BLaER1 (cell line): ENCODE results near the gene MCTP2.

Source experiments
- H3K27ac ChIP-seq: shearing (Covaris generic); formaldehyde crosslinking; 2 replicates; pipeline ENCODE4 v1.8.1; 2022
- H3K27me3 ChIP-seq: shearing (Covaris generic); formaldehyde crosslinking; 2 replicates; pipeline ENCODE4 v1.8.1; 2022
- H3K36me3 ChIP-seq: shearing (Covaris generic); formaldehyde crosslinking; 2 replicates; pipeline ENCODE4 v1.8.1; 2022
- H3K4me1 ChIP-seq: shearing (Covaris generic); formaldehyde crosslinking; 2 replicates; pipeline ENCODE4 v1.8.1; 2022
- H3K4me2 ChIP-seq: shearing (Covaris generic); formaldehyde crosslinking; 2 replicates; pipeline ENCODE4 v1.8.1; 2022
- H3K4me3 ChIP-seq: shearing (Covaris generic); formaldehyde crosslinking; 2 replicates; pipeline ENCODE4 v1.8.1; 2022
- H3K9ac ChIP-seq: shearing (Covaris generic); formaldehyde crosslinking; 2 replicates; pipeline ENCODE4 v1.8.1; 2022
- H3K9me3 ChIP-seq: shearing (Covaris generic); formaldehyde crosslinking; 2 replicates; pipeline ENCODE4 v1.8.1; 2022
- H4K20me1 ChIP-seq: shearing (Covaris generic); formaldehyde crosslinking; 2 replicates; pipeline ENCODE4 v1.8.1; 2022
- Cebpa-rat ChIP-seq: shearing (Covaris generic); IDR thresholded peaks from 2 replicates; pipeline ENCODE4 v1.8.1; 2022

Gene MCTP2

DNA sequence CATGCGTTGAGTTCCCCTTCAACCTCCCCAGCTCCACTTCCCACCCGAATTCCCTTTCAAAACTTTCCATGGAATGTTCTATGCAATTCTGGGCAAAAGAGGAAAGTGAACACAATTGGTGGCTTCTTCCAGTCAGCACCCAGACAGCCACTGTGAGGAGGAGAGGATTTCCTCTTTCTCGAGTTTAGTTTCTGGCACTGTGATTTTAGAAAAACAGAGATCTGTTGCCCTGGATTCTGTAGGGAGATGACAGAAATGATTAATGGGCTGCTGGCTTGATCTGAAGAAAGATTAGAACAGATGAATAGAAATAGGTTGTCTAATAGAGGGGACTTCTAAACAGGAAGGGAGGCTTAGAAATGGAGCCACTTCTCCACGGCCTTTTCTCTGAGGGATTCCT, 172.0 kb downstream of the MCTP2 start:
- no peaks in the 10 kb centered on the region for H3K4me1 ChIP-seq
- no peak for TF ChIP-seq Cebpa-rat
- no peak overlapping the region for H3K4me3 ChIP-seq
- H3K4me2 ChIP-seq = no peak overlapping the region
- H3K27me3 ChIP-seq = no peaks in the 10 kb centered on the region
- no peaks in the 10 kb centered on the region for H4K20me1 ChIP-seq
- no peak overlapping the region for H3K27ac ChIP-seq
- no peaks in the 10 kb centered on the region for H3K9me3 ChIP-seq
- peaks cover 6% of the 10 kb centered on the region; the same call in 1 of the 2 replicates for H3K36me3 ChIP-seq
- H3K9ac ChIP-seq = no peak overlapping the region

- Histone ChIP-seq H4K20me1 (no peaks in the 10 kb centered on the region), H3K4me2 (no peak overlapping the region), H3K4me3 (no peak overlapping the region), H3K9me3 (no peaks in the 10 kb centered on the region), H3K4me1 (no peaks in the 10 kb centered on the region), H3K27ac (no peak overlapping the region), H3K36me3 (peaks cover 6% of the 10 kb centered on the region; the same call in 1 of the 2 replicates), H3K9ac (no peak overlapping the region), H3K27me3 (no peaks in the 10 kb centered on the region)
- TF ChIP-seq Cebpa-rat = no peak
Measured at GRCh38 chr15:94404733-94405283, 173.4 kb downstream of the MCTP2 start.

DNA sequence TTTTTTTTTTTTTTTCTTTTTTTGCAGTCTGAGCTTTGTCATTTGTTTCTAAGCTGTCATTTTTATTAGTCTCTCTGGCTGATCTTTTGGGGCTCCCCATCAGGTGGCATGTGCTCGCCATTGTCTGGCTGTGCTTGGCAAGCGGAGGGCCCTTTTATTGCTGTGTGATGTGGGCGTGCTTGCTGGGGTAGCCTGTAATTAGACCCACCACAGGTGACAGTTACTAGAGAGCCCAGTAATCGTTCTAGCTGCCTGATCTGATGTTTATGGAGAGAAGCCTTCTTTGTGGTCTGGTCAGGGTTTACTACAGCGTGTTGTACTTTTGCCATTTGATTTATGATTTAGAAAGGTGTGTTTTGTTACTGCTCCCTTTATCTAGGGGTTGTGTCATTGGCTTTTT, 179.9 kb downstream of the MCTP2 start:
- Histone ChIP-seq H4K20me1 (no peaks in the 10 kb centered on the region), H3K36me3 (no peaks in the 10 kb centered on the region), H3K4me2 (no peak overlapping the region), H3K9ac (no peak overlapping the region), H3K4me3 (no peak overlapping the region), H3K27ac (no peak overlapping the region), H3K4me1 (no peaks in the 10 kb centered on the region), H3K9me3 (no peaks in the 10 kb centered on the region), H3K27me3 (no peaks in the 10 kb centered on the region)
- TF ChIP-seq Cebpa-rat = no peak

GRCh38 chr15:94411846-94412245, 180.5 kb downstream of the MCTP2 start:
- H3K27me3 ChIP-seq = no peaks in the 10 kb centered on the region
- H3K4me3 ChIP-seq = no peak overlapping the region
- H3K4me1 ChIP-seq = no peaks in the 10 kb centered on the region
- no peak overlapping the region for H3K9ac ChIP-seq
- no peaks in the 10 kb centered on the region for H3K9me3 ChIP-seq
- TF ChIP-seq Cebpa-rat = no peak
- H3K36me3 ChIP-seq = no peaks in the 10 kb centered on the region
- no peak overlapping the region for H3K4me2 ChIP-seq
- no peaks in the 10 kb centered on the region for H4K20me1 ChIP-seq
- H3K27ac ChIP-seq = no peak overlapping the region

- Histone ChIP-seq H3K4me2 (no peak overlapping the region), H4K20me1 (no peaks in the 10 kb centered on the region), H3K27me3 (no peaks in the 10 kb centered on the region)
Measured at GRCh38 chr15:94412979-94413746, 181.8 kb downstream of the MCTP2 start.

DNA sequence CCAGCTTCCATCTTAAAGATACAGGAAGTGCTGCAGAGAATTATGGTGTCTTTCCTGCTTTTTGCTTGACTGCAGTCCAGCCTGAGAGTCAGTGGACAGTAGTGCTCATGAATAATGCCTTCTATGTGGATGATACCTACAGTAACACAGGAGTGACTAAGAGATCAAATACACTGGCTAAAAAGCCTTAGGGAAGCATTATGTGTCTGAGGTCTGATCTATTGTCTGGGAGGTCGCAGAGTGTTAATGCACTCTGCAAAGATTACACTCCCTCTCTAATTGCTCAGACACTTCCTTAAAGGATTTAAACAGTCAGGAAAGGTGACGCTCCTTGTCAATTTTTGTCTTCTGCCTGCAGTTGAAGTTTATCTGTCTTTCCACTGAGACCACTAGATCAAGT, 183.6 kb downstream of the MCTP2 start:
- no peaks in the 10 kb centered on the region for H3K4me1 ChIP-seq
- no peaks in the 10 kb centered on the region for H3K27me3 ChIP-seq
- no peak overlapping the region for H3K27ac ChIP-seq
- H4K20me1 ChIP-seq = no peaks in the 10 kb centered on the region
- H3K4me3 ChIP-seq = no peak overlapping the region
- H3K9me3 ChIP-seq = peaks cover 3% of the 10 kb centered on the region
- H3K4me2 ChIP-seq = no peak overlapping the region
- no peak overlapping the region for H3K9ac ChIP-seq
- no peak for TF ChIP-seq Cebpa-rat
- no peaks in the 10 kb centered on the region for H3K36me3 ChIP-seq

More at GRCh38 chr15:94412979-94413746, 181.8 kb downstream of the MCTP2 start:
- Histone ChIP-seq H3K4me1 (no peaks in the 10 kb centered on the region), H3K27ac (no peak overlapping the region), H3K4me3 (no peak overlapping the region), H3K9ac (no peak overlapping the region), H3K9me3 (no peaks in the 10 kb centered on the region), H3K36me3 (no peaks in the 10 kb centered on the region)
- TF ChIP-seq Cebpa-rat = no peak

DNA sequence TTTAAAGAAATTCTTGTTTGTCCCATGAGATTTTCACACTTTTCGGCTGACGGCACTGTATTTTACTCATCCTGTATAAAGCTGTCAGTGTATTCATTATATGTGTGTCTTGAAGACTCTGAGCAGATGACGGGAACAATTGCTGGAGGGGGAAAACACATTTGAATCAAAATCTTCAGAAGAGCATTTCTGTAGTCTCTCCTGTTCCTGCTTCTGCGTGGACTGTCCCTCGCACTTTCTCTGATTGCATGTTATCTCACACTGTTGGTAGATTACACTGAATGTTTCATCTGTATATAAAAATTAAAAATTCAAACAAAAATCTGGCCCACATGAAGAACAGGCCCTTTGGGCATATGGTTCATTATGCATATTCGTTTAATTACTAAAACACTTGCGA, 184.9 kb downstream of the MCTP2 start:
- Histone ChIP-seq H4K20me1 (no peaks in the 10 kb centered on the region), H3K27me3 (no peaks in the 10 kb centered on the region), H3K9me3 (peaks cover 6% of the 10 kb centered on the region), H3K4me2 (no peak overlapping the region), H3K9ac (no peak overlapping the region), H3K27ac (no peak overlapping the region), H3K36me3 (no peaks in the 10 kb centered on the region), H3K4me3 (no peak overlapping the region), H3K4me1 (no peaks in the 10 kb centered on the region)
- TF ChIP-seq Cebpa-rat = no peak

DNA sequence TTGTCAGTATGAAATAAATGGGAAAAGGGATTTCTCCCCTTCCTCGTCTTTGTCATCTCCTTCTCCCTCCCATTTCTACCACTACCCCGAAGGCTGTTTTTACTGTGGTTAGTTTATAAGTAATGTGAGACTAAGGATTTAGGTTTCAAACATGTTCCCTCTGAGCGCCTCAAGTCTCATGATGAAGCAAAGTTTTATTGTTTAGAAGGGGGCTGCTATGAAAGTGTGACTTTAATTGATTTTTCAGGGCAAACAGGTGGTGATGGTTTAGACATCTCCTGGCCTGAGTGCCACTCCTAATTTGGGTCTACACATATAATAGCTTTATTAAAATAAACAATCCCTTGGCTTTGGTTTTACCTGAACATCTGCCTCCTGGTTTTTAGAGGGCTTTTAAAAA, 185.5 kb downstream of the MCTP2 start:
- Histone ChIP-seq H3K9me3 (peaks cover 6% of the 10 kb centered on the region), H4K20me1 (no peaks in the 10 kb centered on the region), H3K4me1 (no peaks in the 10 kb centered on the region), H3K4me2 (no peak overlapping the region), H3K27me3 (no peaks in the 10 kb centered on the region), H3K9ac (no peak overlapping the region), H3K27ac (no peak overlapping the region), H3K36me3 (no peaks in the 10 kb centered on the region), H3K4me3 (no peak overlapping the region)
- TF ChIP-seq Cebpa-rat = no peak

DNA sequence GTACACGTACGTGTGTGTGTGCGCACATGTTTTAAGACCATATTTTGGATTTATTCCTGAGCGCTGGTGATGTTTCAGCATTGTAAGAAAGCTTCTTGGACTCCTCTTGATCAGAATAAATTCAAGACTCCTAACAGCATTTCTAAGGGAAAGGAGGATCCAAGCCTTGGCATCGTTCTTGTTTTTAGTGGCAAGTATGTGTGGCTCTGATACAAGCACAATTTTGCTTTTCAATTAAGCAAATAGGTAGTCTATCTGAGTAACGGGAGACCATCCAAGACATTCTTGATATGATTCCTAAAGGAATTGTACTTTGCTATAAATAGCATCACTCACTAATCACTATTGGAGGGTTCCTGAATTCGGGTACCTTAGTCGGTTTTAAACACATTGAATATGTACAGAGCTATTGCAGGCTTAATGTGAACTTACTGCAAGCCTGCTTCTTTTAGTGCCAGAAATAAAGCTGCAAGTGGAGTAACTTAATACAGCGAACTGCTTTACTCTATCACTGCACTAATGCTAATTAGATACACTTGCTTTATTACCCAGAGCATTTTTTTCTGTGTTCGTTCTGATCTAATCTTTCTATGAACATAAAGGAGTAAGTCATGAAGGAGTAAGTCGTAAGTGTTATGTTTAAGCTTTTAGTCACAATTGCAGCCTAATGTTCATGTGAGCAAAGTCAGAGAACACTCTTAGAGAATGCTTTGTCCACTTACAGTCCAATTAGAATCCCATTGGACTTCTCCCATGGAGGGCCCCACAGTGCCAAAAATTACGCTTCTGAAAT, 186.3 kb downstream of the MCTP2 start:
- no peak overlapping the region for H3K4me2 ChIP-seq
- H4K20me1 ChIP-seq = no peaks in the 10 kb centered on the region
- peaks cover 6% of the 10 kb centered on the region for H3K9me3 ChIP-seq
- H3K4me1 ChIP-seq = no peaks in the 10 kb centered on the region
- H3K27ac ChIP-seq = no peak overlapping the region
- no peak for TF ChIP-seq Cebpa-rat
- H3K4me3 ChIP-seq = no peak overlapping the region
- H3K36me3 ChIP-seq = no peaks in the 10 kb centered on the region
- H3K27me3 ChIP-seq = no peaks in the 10 kb centered on the region
- no peak overlapping the region for H3K9ac ChIP-seq

DNA sequence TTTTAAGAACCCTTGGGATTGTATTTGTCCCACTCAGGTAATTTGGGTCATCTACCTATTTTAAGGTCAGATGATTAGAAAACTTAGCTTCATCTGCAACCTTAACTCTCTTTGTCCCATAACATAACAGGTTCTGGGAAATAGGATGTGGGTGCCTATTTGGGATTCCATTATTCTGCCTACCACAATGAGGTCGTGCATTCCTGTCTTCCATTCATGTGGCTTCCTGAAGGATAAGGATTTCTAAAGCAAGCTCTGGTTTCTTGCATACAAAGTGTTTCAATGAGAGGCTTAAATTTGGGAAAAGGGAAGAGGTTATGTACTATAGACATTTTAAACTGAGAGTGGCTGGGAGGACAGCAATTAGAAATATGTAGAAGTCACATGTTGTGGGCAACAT, 190.3 kb downstream of the MCTP2 start:
- no peak overlapping the region for H3K4me3 ChIP-seq
- TF ChIP-seq Cebpa-rat = no peak
- no peak overlapping the region for H3K9ac ChIP-seq
- no peak overlapping the region for H3K4me2 ChIP-seq
- H3K36me3 ChIP-seq = no peaks in the 10 kb centered on the region
- no peak overlapping the region for H3K27ac ChIP-seq
- no peaks in the 10 kb centered on the region for H4K20me1 ChIP-seq
- H3K27me3 ChIP-seq = no peaks in the 10 kb centered on the region
- no peaks in the 10 kb centered on the region for H3K4me1 ChIP-seq
- H3K9me3 ChIP-seq = peaks cover 6% of the 10 kb centered on the region
